GM23338 (cell line): ENCODE results near the gene NUPR1. TPM values are rescaled to one million over a fixed set of nuclear protein-coding genes. Genes with fewer than 3 reads are reported as not detected.

Source experiments
- EZH2 ChIP-seq: fragments of 200-600 bp; sonication (generic); IDR thresholded peaks from one replicate; pipeline ENCODE4 v1.8.0; 2017; ENCODE audit warnings: antibody characterized with exemption, mild to moderate bottlenecking, low read depth; ENCODE audit not compliant: unreplicated experiment
- EZH2phosphoT487 ChIP-seq: fragments of 200-600 bp; sonication (generic); IDR thresholded peaks from one replicate; pipeline ENCODE4 v1.8.1; 2018; ENCODE audit warnings: antibody characterized with exemption; ENCODE audit not compliant: unreplicated experiment
- JUNB ChIP-seq: IDR thresholded peaks from one replicate; pipeline ENCODE4 v1.6.1; 2016; ENCODE audit warnings: antibody characterized with exemption; ENCODE audit not compliant: unreplicated experiment
- POLR2AphosphoS5 ChIP-seq: IDR thresholded peaks from 2 replicates; pipeline ENCODE4 v1.6.1; 2016; ENCODE audit warnings: antibody characterized with exemption, low read depth
- STAT1 ChIP-seq: IDR thresholded peaks from one replicate; pipeline ENCODE4 v1.6.1; 2016; ENCODE audit warnings: antibody characterized with exemption; ENCODE audit not compliant: unreplicated experiment
- polyA plus RNA-seq: library from polyadenylated mRNA; unstranded; fragments of >200 nt; fragmentation: Nextera tagmentation; extraction: Ambion mirVana; gene quantifications from 2 replicates; pipeline ENCODE4 v1.2.1, GENCODE V29; 2016
- total RNA-seq: library from RNA; depleted of rRNA; stranded (reverse); fragments of >200 nt; shearing (Covaris generic); gene quantifications from 2 replicates; pipeline ENCODE4 v1.2.3, GENCODE V29; 2014
- TF ChIP-seq, protein P1 (sequence below): fragments of 250-450 bp; sonication (Bioruptor Pico); IDR thresholded peaks from 2 replicates; pipeline ENCODE4 v1.5.0; 2020; ENCODE audit warnings: mild to moderate bottlenecking, moderate library complexity
- TF ChIP-seq, protein P2 (sequence below): IDR thresholded peaks from one replicate; pipeline ENCODE4 v1.6.1; 2018; ENCODE audit warnings: antibody characterized with exemption; ENCODE audit not compliant: unreplicated experiment

NUPR1 gene
- total and polyA plus RNA-seq, 2 experiments from 2014 or later = 0.03 to 0.48 TPM

GRCh38 chr16:28534542-28535373 lies 4.0 kb downstream of the NUPR1 start (continued):
- TF ChIP-seq, protein P1, sequence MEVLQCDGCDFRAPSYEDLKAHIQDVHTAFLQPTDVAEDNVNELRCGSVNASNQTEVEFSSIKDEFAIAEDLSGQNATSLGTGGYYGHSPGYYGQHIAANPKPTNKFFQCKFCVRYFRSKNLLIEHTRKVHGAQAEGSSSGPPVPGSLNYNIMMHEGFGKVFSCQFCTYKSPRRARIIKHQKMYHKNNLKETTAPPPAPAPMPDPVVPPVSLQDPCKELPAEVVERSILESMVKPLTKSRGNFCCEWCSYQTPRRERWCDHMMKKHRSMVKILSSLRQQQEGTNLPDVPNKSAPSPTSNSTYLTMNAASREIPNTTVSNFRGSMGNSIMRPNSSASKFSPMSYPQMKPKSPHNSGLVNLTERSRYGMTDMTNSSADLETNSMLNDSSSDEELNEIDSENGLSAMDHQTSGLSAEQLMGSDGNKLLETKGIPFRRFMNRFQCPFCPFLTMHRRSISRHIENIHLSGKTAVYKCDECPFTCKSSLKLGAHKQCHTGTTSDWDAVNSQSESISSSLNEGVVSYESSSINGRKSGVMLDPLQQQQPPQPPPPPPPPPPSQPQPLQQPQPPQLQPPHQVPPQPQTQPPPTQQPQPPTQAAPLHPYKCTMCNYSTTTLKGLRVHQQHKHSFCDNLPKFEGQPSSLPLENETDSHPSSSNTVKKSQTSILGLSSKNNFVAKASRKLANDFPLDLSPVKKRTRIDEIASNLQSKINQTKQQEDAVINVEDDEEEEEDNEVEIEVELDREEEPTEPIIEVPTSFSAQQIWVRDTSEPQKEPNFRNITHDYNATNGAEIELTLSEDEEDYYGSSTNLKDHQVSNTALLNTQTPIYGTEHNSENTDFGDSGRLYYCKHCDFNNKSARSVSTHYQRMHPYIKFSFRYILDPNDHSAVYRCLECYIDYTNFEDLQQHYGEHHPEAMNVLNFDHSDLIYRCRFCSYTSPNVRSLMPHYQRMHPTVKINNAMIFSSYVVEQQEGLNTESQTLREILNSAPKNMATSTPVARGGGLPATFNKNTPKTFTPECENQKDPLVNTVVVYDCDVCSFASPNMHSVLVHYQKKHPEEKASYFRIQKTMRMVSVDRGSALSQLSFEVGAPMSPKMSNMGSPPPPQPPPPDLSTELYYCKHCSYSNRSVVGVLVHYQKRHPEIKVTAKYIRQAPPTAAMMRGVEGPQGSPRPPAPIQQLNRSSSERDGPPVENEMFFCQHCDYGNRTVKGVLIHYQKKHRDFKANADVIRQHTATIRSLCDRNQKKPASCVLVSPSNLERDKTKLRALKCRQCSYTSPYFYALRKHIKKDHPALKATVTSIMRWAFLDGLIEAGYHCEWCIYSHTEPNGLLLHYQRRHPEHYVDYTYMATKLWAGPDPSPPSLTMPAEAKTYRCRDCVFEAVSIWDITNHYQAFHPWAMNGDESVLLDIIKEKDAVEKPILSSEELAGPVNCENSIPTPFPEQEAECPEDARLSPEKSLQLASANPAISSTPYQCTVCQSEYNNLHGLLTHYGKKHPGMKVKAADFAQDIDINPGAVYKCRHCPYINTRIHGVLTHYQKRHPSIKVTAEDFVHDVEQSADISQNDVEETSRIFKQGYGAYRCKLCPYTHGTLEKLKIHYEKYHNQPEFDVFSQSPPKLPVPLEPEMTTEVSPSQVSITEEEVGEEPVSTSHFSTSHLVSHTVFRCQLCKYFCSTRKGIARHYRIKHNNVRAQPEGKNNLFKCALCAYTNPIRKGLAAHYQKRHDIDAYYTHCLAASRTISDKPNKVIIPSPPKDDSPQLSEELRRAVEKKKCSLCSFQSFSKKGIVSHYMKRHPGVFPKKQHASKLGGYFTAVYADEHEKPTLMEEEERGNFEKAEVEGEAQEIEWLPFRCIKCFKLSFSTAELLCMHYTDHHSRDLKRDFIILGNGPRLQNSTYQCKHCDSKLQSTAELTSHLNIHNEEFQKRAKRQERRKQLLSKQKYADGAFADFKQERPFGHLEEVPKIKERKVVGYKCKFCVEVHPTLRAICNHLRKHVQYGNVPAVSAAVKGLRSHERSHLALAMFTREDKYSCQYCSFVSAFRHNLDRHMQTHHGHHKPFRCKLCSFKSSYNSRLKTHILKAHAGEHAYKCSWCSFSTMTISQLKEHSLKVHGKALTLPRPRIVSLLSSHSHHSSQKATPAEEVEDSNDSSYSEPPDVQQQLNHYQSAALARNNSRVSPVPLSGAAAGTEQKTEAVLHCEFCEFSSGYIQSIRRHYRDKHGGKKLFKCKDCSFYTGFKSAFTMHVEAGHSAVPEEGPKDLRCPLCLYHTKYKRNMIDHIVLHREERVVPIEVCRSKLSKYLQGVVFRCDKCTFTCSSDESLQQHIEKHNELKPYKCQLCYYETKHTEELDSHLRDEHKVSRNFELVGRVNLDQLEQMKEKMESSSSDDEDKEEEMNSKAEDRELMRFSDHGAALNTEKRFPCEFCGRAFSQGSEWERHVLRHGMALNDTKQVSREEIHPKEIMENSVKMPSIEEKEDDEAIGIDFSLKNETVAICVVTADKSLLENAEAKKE (CRISPR knock-in tag) = no peak
- no peak for TF ChIP-seq JUNB
- no peak for TF ChIP-seq EZH2
- TF ChIP-seq, protein P2, sequence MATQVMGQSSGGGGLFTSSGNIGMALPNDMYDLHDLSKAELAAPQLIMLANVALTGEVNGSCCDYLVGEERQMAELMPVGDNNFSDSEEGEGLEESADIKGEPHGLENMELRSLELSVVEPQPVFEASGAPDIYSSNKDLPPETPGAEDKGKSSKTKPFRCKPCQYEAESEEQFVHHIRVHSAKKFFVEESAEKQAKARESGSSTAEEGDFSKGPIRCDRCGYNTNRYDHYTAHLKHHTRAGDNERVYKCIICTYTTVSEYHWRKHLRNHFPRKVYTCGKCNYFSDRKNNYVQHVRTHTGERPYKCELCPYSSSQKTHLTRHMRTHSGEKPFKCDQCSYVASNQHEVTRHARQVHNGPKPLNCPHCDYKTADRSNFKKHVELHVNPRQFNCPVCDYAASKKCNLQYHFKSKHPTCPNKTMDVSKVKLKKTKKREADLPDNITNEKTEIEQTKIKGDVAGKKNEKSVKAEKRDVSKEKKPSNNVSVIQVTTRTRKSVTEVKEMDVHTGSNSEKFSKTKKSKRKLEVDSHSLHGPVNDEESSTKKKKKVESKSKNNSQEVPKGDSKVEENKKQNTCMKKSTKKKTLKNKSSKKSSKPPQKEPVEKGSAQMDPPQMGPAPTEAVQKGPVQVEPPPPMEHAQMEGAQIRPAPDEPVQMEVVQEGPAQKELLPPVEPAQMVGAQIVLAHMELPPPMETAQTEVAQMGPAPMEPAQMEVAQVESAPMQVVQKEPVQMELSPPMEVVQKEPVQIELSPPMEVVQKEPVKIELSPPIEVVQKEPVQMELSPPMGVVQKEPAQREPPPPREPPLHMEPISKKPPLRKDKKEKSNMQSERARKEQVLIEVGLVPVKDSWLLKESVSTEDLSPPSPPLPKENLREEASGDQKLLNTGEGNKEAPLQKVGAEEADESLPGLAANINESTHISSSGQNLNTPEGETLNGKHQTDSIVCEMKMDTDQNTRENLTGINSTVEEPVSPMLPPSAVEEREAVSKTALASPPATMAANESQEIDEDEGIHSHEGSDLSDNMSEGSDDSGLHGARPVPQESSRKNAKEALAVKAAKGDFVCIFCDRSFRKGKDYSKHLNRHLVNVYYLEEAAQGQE = no peak
- TF ChIP-seq EZH2phosphoT487 = no peak
- TF ChIP-seq POLR2AphosphoS5 = no peak
- no peak for TF ChIP-seq STAT1
